CD14-positive monocyte (primary cell): ENCODE data around the gene FRMD4A. TPM values are rescaled to one million over a fixed set of nuclear protein-coding genes. Genes with fewer than 3 reads are reported as not detected.
A peak's percentile ranks its signal among the peaks of the same experiment; 100 is the strongest.

Source experiments
- DNase-seq, 3 donors: peaks; one replicate each; pipeline ENCODE4 v3.0.0-alpha.2; 2011 to 2022
- H2AFZ ChIP-seq: 2 replicates; pipeline ENCODE4 v1.6.0; 2012; ENCODE audit warnings: mild to moderate bottlenecking, low read depth, low read length, inconsistent platforms; ENCODE audit not compliant: insufficient read depth, poor library complexity, severe bottlenecking
- H3K27ac ChIP-seq, 2 donors: 1 replicate in 1 of 2; 2 replicates in 1 of 2; pipeline ENCODE4 v1.5.1; 2012 to 2013; ENCODE audit warnings: low read length in 2 of 2, control low read depth in 1 of 2, inconsistent platforms in 1 of 2, low read depth in 1 of 2, mild to moderate bottlenecking in 1 of 2
- H3K27me3 ChIP-seq, 2 donors: one replicate each; pipeline versions ENCODE4 v1.6.0 to v1.6.1; 2011 to 2013; ENCODE audit warnings: low read length in 2 of 2; ENCODE audit not compliant: control insufficient read depth in 2 of 2, insufficient read depth in 2 of 2
- H3K36me3 ChIP-seq, 2 donors: replicated peaks in 1 of 2; 1 replicate in 1 of 2; 2 replicates in 1 of 2; pipeline versions ENCODE4 v1.5.1 to v1.6.1; 2012 to 2013; ENCODE audit warnings: low read length in 2 of 2, control low read depth in 1 of 2, inconsistent platforms in 1 of 2, mild to moderate bottlenecking in 1 of 2; ENCODE audit not compliant: insufficient read depth in 2 of 2, control insufficient read depth in 1 of 2
- H3K4me1 ChIP-seq, 2 donors: 1 replicate in 1 of 2; 2 replicates in 1 of 2; pipeline versions ENCODE4 v1.5.1 to v1.6.1; 2012 to 2013; ENCODE audit warnings: low read length in 2 of 2, control low read depth in 1 of 2, inconsistent platforms in 1 of 2, mild to moderate bottlenecking in 1 of 2, moderate library complexity in 1 of 2; ENCODE audit not compliant: insufficient read depth in 2 of 2, control insufficient read depth in 1 of 2
- H3K4me2 ChIP-seq: replicated peaks from 2 replicates; pipeline ENCODE3; 2012; ENCODE audit warnings: low read length, moderate library complexity, mild to moderate bottlenecking; ENCODE audit not compliant: poor library complexity, severe bottlenecking; ENCODE audit errors: extremely low read depth
- H3K4me3 ChIP-seq, 3 experiments: fragments of 200-600 bp in 1 of 3; sonication (generic) in 1 of 3; replicated peaks in 1 of 3; 1 replicate in 2 of 3; 2 replicates in 1 of 3; pipeline ENCODE4 v1.5.1; 2011 to 2013; ENCODE audit warnings: low read length in 3 of 3, mild to moderate bottlenecking in 3 of 3, control low read depth in 2 of 3, low read depth in 2 of 3, inconsistent platforms in 1 of 3, moderate library complexity in 1 of 3
- H3K79me2 ChIP-seq: 2 replicates; pipeline ENCODE4 v1.6.0; 2012; ENCODE audit warnings: mild to moderate bottlenecking, control low read depth, inconsistent platforms, low read length, moderate library complexity; ENCODE audit not compliant: insufficient read depth
- H3K9ac ChIP-seq: 2 replicates; pipeline ENCODE4 v1.6.0; 2017; ENCODE audit warnings: low read length, mild to moderate bottlenecking; ENCODE audit not compliant: insufficient read depth, poor library complexity, severe bottlenecking
- H3K9me3 ChIP-seq, 2 donors: replicated peaks in 1 of 2; 1 replicate in 1 of 2; 2 replicates in 1 of 2; pipeline versions ENCODE4 v1.5.1 to v1.6.1; 2012 to 2013; ENCODE audit warnings: low read length in 2 of 2, control low read depth in 1 of 2; ENCODE audit not compliant: control insufficient read depth in 1 of 2, insufficient read depth in 1 of 2
- H4K20me1 ChIP-seq: 2 replicates; pipeline ENCODE4 v1.6.0; 2012; ENCODE audit warnings: mild to moderate bottlenecking, low read length, control low read depth, moderate library complexity; ENCODE audit not compliant: insufficient read depth
- H3K27ac Mint-ChIP-seq, 7 donors: one replicate each; pipeline ENCODE4 v1.8.0; 2020; ENCODE audit warnings: mild to moderate bottlenecking in 7 of 7, mixed read lengths in 7 of 7, moderate library complexity in 6 of 7, inconsistent platforms in 2 of 7
- H3K27me3 Mint-ChIP-seq, 3 donors: one replicate each; pipeline ENCODE4 v1.8.0; 2021 to 2022; ENCODE audit warnings: low read depth in 3 of 3, mild to moderate bottlenecking in 3 of 3, mixed read lengths in 3 of 3, moderate library complexity in 3 of 3, inconsistent platforms in 1 of 3
- H3K36me3 Mint-ChIP-seq, 2 donors: one replicate each; pipeline ENCODE4 v1.8.0; 2020; ENCODE audit warnings: mixed read lengths in 2 of 2, inconsistent platforms in 1 of 2, mild to moderate bottlenecking in 1 of 2
- H3K4me1 Mint-ChIP-seq: one replicate; pipeline ENCODE4 v1.8.0; 2020; ENCODE audit warnings: mild to moderate bottlenecking, mixed read lengths
- H3K4me3 Mint-ChIP-seq, 2 donors: one replicate each; pipeline ENCODE4 v1.8.0; 2020; ENCODE audit warnings: mild to moderate bottlenecking in 2 of 2, mixed read lengths in 2 of 2, moderate library complexity in 1 of 2
- H3K9me3 Mint-ChIP-seq, 7 donors: one replicate each; pipeline ENCODE4 v1.8.0; 2020 to 2022; ENCODE audit warnings: mixed read lengths in 7 of 7, mild to moderate bottlenecking in 6 of 7, moderate library complexity in 6 of 7, inconsistent platforms in 2 of 7
- CTCF ChIP-seq: fragments of 200-600 bp; IDR thresholded peaks from one replicate; pipeline ENCODE4 v1.8.0; 2022; ENCODE audit warnings: antibody characterized with exemption, mild to moderate bottlenecking
- WGBS: methylation state at CpG from one replicate; pipeline ENCODE4 v1.1.5; 2013; ENCODE audit warnings: missing lambda C conversion rate; ENCODE audit not compliant: insufficient coverage; 5-methylcytosine and 5-hydroxymethylcytosine counted together
- intact Hi-C, 2 donors: fragments of 100-400 bp; cut with micrococcal nuclease; formaldehyde crosslinking; loops; one replicate each; pipeline versions ENCODE4 v1.15.0 to v1.15.1; 2023
- polyA plus RNA-seq, 3 donors: library from polyadenylated mRNA; depleted of rRNA in 1 of 3; unstranded in 2 of 3; stranded (reverse) in 1 of 3; fragments of 300-500 nt in 2 of 3; fragments of >200 nt in 1 of 3; fragmentation: Illumina TruSeq in 2 of 3; gene quantifications; 1 replicate in 2 of 3; 2 replicates in 1 of 3; pipeline ENCODE4 v1.2.3, GENCODE V29; 2012 to 2021

The FRMD4A gene
- polyA plus RNA-seq, 3 donors, result 0.12 TPM; not detected in 2

DNA sequence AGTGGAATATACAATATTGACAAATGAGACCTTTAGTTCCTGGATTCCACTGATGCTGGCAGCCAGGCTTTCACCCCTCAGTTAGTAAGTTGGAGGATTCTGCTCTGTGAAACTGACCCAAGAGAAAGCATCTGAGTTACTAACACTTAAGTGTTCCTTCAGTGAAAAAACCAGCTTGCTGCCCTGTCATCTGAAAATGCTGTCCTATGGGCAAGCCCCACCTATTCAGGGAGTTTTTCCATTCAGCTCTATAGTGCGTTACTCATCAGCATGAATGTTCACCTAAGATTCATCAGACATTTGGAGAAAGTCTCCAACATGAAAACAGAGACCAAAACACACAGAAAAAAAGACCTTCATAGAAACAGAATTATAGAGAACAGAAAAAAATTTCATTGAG is 706.1 kb downstream of the FRMD4A start:
- H3K4me3 ChIP-seq, result no peak overlapping the region
- H3K4me2 ChIP-seq, result no peak overlapping the region
- no peaks in the 10 kb centered on the region for H3K9me3 ChIP-seq
- H3K27me3 ChIP-seq, result no peaks in the 10 kb centered on the region
- WGBS, result no CpG with 5 or more reads among the region's 1 CpG
- no peak overlapping the region for H2AFZ ChIP-seq
- no peaks in the 10 kb centered on the region for H3K4me1 ChIP-seq
- peaks cover 50 to 51% of the 10 kb centered on the region in 2 donors for H3K36me3 Mint-ChIP-seq
- H4K20me1 ChIP-seq, result no peaks in the 10 kb centered on the region
- no peaks in the 10 kb centered on the region for H3K79me2 ChIP-seq
- peaks cover 35 to 89% of the 10 kb centered on the region in 2 donors for H3K36me3 ChIP-seq
- no peak for DNase-seq
- no peak overlapping the region for H3K4me3 Mint-ChIP-seq
- H3K9me3 Mint-ChIP-seq, result no peaks in the 10 kb centered on the region
- H3K27ac Mint-ChIP-seq, result peak overlapping the region in 1 of 7 donors; percentile 49
- no peak for TF ChIP-seq CTCF
- intact Hi-C loops, result no loop called here
- H3K4me1 Mint-ChIP-seq, result no peaks in the 10 kb centered on the region
- no peaks in the 10 kb centered on the region for H3K27me3 Mint-ChIP-seq
- H3K27ac ChIP-seq, result no peak overlapping the region
- no peak overlapping the region for H3K9ac ChIP-seq

DNA sequence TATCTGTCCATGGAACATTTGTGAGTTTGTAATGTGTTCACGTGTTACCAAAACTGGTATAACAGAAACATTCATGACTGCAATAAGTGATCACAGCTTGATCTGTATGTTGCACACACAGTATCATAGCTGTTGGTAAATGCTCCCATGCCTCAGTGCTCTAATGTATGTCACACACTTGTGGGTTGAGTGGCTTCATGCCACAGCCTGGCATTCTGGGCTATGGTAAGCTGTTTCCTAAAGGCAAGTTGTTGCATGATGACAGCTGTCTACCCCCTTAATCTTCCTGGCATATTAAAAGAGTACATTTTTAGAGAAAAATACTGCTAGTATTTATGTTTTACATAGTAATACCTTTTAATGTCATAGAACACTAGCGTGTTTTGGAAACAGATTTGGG is 708.8 kb downstream of the FRMD4A start:
- peaks cover 0 to 2% (median 0%) of the 10 kb centered on the region in 3 donors for H3K27me3 Mint-ChIP-seq
- H3K9ac ChIP-seq, result no peak overlapping the region
- no peaks in the 10 kb centered on the region for H3K4me1 Mint-ChIP-seq
- no peaks in the 10 kb centered on the region for H4K20me1 ChIP-seq
- H3K4me3 Mint-ChIP-seq, result no peak overlapping the region
- no peak for DNase-seq
- no peak overlapping the region for H3K27ac Mint-ChIP-seq
- no peaks in the 10 kb centered on the region for H3K79me2 ChIP-seq
- no peak overlapping the region for H3K4me3 ChIP-seq
- no peak overlapping the region for H3K4me2 ChIP-seq
- no peak for TF ChIP-seq CTCF
- no peak overlapping the region for H3K27ac ChIP-seq
- WGBS, result 83% methylated on average over 1 of the region's 2 CpGs
- peaks cover 52 to 90% of the 10 kb centered on the region in 2 donors for H3K36me3 ChIP-seq
- H3K9me3 ChIP-seq, result no peaks in the 10 kb centered on the region
- no peaks in the 10 kb centered on the region for H3K4me1 ChIP-seq
- no peaks in the 10 kb centered on the region for H3K9me3 Mint-ChIP-seq
- intact Hi-C loops, result no loop called here
- no peak overlapping the region for H2AFZ ChIP-seq
- peaks cover 64 to 65% of the 10 kb centered on the region in 2 donors for H3K36me3 Mint-ChIP-seq
- H3K27me3 ChIP-seq, result no peaks in the 10 kb centered on the region
